ENCODE results near the gene PAK1. TPM values are rescaled to one million over a fixed set of nuclear protein-coding genes. Genes with fewer than 3 reads are reported as not detected.

The PAK1 gene
- polyA plus RNA-seq, 1 experiment, result 70.3 TPM

DNA sequence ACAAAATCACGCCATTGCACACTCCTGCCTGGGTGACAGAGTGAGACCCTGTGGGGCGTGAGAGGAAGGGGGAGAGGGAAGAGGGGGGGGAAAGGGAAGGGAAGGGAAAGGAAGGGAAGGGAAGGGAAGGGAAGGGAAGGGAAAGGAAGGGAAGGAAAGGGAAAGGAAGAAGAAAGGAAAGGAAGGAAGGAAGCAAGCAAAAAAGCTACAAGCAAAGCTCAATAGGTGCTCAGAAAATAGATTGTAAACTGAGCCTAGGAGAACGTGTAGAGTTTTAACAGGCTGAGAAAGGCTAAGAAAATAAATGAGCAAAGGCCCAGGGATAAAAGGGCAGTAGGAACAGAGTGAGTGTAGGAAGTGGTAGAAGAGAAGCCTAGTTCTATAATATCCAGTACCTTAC is 141.6 kb downstream of the PAK1 start:
- Histone ChIP-seq H3K4me3 (ENCODE audit: low read depth, low read length) (no peak overlapping the region), H3K27me3 (ENCODE audit: control insufficient read depth, insufficient read depth, low read length) (no peaks in the 10 kb centered on the region), H3K27ac (ENCODE audit: low read depth, low read length) (no peak overlapping the region), H3K9me3 (ENCODE audit: control insufficient read depth, insufficient read depth, low read length) (no peaks in the 10 kb centered on the region)
- TF ChIP-seq, protein P1, sequence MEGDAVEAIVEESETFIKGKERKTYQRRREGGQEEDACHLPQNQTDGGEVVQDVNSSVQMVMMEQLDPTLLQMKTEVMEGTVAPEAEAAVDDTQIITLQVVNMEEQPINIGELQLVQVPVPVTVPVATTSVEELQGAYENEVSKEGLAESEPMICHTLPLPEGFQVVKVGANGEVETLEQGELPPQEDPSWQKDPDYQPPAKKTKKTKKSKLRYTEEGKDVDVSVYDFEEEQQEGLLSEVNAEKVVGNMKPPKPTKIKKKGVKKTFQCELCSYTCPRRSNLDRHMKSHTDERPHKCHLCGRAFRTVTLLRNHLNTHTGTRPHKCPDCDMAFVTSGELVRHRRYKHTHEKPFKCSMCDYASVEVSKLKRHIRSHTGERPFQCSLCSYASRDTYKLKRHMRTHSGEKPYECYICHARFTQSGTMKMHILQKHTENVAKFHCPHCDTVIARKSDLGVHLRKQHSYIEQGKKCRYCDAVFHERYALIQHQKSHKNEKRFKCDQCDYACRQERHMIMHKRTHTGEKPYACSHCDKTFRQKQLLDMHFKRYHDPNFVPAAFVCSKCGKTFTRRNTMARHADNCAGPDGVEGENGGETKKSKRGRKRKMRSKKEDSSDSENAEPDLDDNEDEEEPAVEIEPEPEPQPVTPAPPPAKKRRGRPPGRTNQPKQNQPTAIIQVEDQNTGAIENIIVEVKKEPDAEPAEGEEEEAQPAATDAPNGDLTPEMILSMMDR (IDR thresholded peaks at IDR 0.05; ENCODE audit: low read depth, low read length), result no peak
- DNase-seq (ENCODE audit: low read depth, low spot score), result no peak
- CTCF ChIA-PET, result no interaction called here
- POLR2A ChIA-PET, result no interaction called here

DNA sequence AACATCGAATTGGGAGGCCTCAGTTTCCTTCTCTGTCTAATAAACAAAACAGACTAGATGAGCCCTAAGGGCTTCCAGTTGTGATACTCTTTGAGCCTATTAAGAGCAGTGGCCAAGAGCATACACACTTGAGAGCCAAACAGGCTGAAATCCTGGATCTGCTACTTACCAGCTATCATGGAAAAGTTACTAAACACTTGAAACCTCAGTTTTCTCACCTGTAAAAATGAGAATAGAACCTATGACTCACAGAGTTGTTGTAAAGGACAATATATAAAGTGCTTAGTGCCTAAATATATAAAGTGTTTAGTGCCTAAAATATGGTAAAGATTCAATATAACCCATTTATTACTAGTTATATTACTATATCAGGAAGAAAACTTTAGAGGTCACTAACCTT is 148.7 kb downstream of the PAK1 start:
- Histone ChIP-seq H3K4me3 (ENCODE audit: low read depth, low read length) (no peak overlapping the region), H3K27ac (ENCODE audit: low read depth, low read length) (no peak overlapping the region), H3K27me3 (ENCODE audit: control insufficient read depth, insufficient read depth, low read length) (no peaks in the 10 kb centered on the region), H3K9me3 (ENCODE audit: control insufficient read depth, insufficient read depth, low read length) (no peaks in the 10 kb centered on the region)
- POLR2A ChIA-PET, result no interaction called here
- CTCF ChIA-PET, result no interaction called here
- TF ChIP-seq, protein P1 (IDR thresholded peaks at IDR 0.05; ENCODE audit: low read depth, low read length), result no peak
- DNase-seq (ENCODE audit: low read depth, low spot score), result no peak

DNA sequence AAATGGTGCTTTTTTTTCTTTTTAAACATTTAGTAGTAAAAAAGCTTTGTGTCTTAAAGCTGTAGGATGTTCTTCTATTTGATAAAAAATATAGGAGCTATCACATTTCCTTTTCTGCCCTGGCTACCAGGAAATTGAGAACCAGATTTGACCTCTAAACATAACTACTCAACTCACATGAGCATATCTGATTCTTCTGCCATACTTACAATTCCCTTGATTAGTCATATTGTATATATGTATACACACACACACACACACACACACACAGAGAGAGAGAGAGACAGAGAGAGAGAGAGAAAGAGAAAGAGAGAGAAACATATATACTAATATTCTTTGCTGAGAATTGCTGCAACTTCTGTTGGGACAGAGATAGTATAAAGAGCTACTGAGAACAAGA is 149.4 kb downstream of the PAK1 start:
- POLR2A ChIA-PET, result no interaction called here
- Histone ChIP-seq H3K27me3 (ENCODE audit: control insufficient read depth, insufficient read depth, low read length) (no peaks in the 10 kb centered on the region), H3K4me3 (ENCODE audit: low read depth, low read length) (no peak overlapping the region), H3K9me3 (ENCODE audit: control insufficient read depth, insufficient read depth, low read length) (no peaks in the 10 kb centered on the region), H3K27ac (ENCODE audit: low read depth, low read length) (no peak overlapping the region)
- CTCF ChIA-PET, result interaction anchor here (1.2 kb wide), 1 partner anchor 224 kb away, joined by 3 read pairs; no protein-coding TSS in a partner anchor
- peak; percentile 21 for DNase-seq (ENCODE audit: low read depth, low spot score)
- TF ChIP-seq, protein P1 (IDR thresholded peaks at IDR 0.05; ENCODE audit: low read depth, low read length), result no peak

DNA sequence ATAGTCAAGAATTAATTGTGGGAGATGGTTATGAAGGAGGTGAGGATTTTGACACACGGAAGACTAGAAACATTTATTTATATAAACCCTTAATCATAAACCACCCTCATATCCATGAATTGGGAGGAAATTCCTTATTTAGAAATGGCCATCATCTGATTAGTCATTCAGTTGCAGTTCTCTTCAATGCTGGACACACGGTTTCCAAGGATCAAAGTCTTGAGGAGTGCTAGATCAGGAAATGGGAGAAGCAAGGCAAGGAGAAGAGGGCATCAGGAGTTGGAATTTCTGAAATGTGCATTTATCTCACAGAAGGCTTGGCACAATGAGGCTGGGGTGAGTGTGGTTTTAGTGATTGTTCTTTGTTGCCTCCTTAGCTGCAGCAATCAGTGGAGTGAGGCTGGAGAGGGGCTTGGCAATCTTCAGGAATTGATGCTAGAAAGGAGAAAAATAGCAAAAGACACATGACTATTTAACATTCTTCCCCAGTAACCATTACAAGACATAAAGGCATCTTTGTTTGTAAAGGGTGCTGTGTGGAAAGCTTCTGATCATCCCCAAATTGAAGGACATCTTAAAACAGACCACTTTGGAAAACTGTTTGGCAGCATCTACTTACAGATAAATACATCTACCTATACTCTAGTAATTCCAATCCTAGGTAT is 150.8 kb downstream of the PAK1 start:
- Histone ChIP-seq H3K27me3 (ENCODE audit: control insufficient read depth, insufficient read depth, low read length) (no peaks in the 10 kb centered on the region), H3K4me3 (ENCODE audit: low read depth, low read length) (no peak overlapping the region), H3K27ac (ENCODE audit: low read depth, low read length) (no peak overlapping the region), H3K9me3 (ENCODE audit: control insufficient read depth, insufficient read depth, low read length) (no peaks in the 10 kb centered on the region)
- no peak for DNase-seq (ENCODE audit: low read depth, low spot score)
- POLR2A ChIA-PET, result no interaction called here
- CTCF ChIA-PET, result interaction anchor here (1.2 kb wide), 1 partner anchor 225 kb away, joined by 3 read pairs; no protein-coding TSS in a partner anchor
- TF ChIP-seq, protein P1 (IDR thresholded peaks at IDR 0.05; ENCODE audit: low read depth, low read length), result no peak

DNA sequence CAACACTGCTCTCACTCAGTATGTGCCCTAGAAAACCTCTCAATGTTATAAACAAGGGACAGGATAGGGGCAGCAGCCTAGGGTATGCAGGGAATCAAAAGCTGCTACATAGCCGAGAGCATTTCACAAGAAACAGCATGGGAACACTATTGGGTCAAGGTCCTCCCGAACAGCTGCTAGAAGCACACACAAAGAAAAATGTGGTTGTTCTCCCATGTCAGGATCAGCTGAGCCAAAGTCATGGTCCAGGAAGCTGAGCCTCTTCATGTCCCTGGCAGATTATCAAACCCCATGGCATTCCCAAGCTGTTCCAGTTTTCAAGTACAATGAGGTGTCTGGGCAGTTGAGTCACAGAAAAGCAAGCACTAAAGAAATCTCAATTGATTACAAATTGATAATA is 151.4 kb downstream of the PAK1 start:
- H3K9me3 ChIP-seq (ENCODE audit: control insufficient read depth, insufficient read depth, low read length), result no peaks in the 10 kb centered on the region
- TF ChIP-seq, protein P1 (IDR thresholded peaks at IDR 0.05; ENCODE audit: low read depth, low read length), result no peak
- ChIA-PET POLR2A (no interaction called here), CTCF (no interaction called here)
- DNase-seq (ENCODE audit: low read depth, low spot score), result peak; percentile 49
- H3K27me3 ChIP-seq (ENCODE audit: control insufficient read depth, insufficient read depth, low read length), result no peaks in the 10 kb centered on the region
- no peak overlapping the region for H3K27ac ChIP-seq (ENCODE audit: low read depth, low read length)
- no peak overlapping the region for H3K4me3 ChIP-seq (ENCODE audit: low read depth, low read length)
